HG03571 (cell line): ENCODE results near the gene OR2AG1.

Experiments
- ATAC-seq: cut with Tn5 transposase; IDR thresholded peaks from one replicate; pipeline ENCODE4 v1.9.1; 2021; ENCODE audit not compliant: unreplicated experiment

Gene OR2AG1

GRCh38 chr11:6782720-6783119 lies at the start of gene OR2AG1:
Gene OR2AG1 (plus strand): TSS chr11:6783020. CDS start chr11:6785038, 2,018 bp downstream.
- ATAC-seq, result no peak

- no peak for ATAC-seq
These were observed 49.2 kb upstream of the OR2AG1 start for GRCh38 chr11:6733326-6734275.

GRCh38 chr11:6734616-6735015 lies 48.2 kb upstream of the OR2AG1 start:
- ATAC-seq, result no peak

GRCh38 chr11:6735306-6735705 lies 47.5 kb upstream of the OR2AG1 start:
- ATAC-seq, result no peak

GRCh38 chr11:6736495-6737121 lies 46.2 kb upstream of the OR2AG1 start:
- no peak for ATAC-seq

GRCh38 chr11:6737872-6738466 lies 44.9 kb upstream of the OR2AG1 start:
- ATAC-seq, result peak; percentile 84

GRCh38 chr11:6738590-6738989 lies 44.2 kb upstream of the OR2AG1 start:
- ATAC-seq, result no peak

GRCh38 chr11:6742260-6742659 lies 40.6 kb upstream of the OR2AG1 start:
- ATAC-seq, result no peak

GRCh38 chr11:6745018-6745417 lies 37.8 kb upstream of the OR2AG1 start:
- ATAC-seq, result no peak

- ATAC-seq, result peak; percentile 75
These were observed 37.3 kb upstream of the OR2AG1 start for GRCh38 chr11:6745465-6746015.

GRCh38 chr11:6746086-6746618 lies 36.7 kb upstream of the OR2AG1 start:
- ATAC-seq, result peak; percentile 86

GRCh38 chr11:6746626-6747025 lies 36.2 kb upstream of the OR2AG1 start:
- ATAC-seq, result no peak

GRCh38 chr11:6747097-6747668 lies 35.6 kb upstream of the OR2AG1 start:
- no peak for ATAC-seq

GRCh38 chr11:6755303-6755952 lies 27.4 kb upstream of the OR2AG1 start:
- no peak for ATAC-seq

- no peak for ATAC-seq
These were observed 26.9 kb upstream of the OR2AG1 start for GRCh38 chr11:6755953-6756347.

- peak; percentile 66 for ATAC-seq
These were observed 25.4 kb upstream of the OR2AG1 start for GRCh38 chr11:6757373-6757967.

- ATAC-seq, result peak; percentile 91
These were observed 10.6 kb upstream of the OR2AG1 start, which contains the start of gene OR2AG2 for GRCh38 chr11:6771926-6772893. Gene OR2AG2 (minus strand): TSS chr11:6771976. CDS start chr11:6768957, 3,019 bp downstream.

- ATAC-seq, result no peak
These were observed 4.3 kb upstream of the OR2AG1 start for GRCh38 chr11:6778518-6778917.

- no peak for ATAC-seq
These were observed 2.0 kb upstream of the OR2AG1 start for GRCh38 chr11:6780829-6781228.
